Non-pigmented ciliary epithelial cell (primary cell): ENCODE data around the gene BNIP5.

Experiments used
- DNase-seq: peaks from one replicate; pipeline ENCODE4 v3.0.0-alpha.2; 2010; ENCODE audit warnings: low read depth

Gene BNIP5

GRCh38 chr6:36336779-36337241 is at the start of gene BNIP5:
BNIP5 (minus strand) TSS chr6:36336888; CDS start chr6:36330690, 6,198 bp downstream.
- no peak for DNase-seq

- DNase-seq, result no peak
Observed at GRCh38 chr6:36384095-36384494, 47.4 kb upstream of the BNIP5 start.

- no peak for DNase-seq
Observed at GRCh38 chr6:36383606-36384005, 46.9 kb upstream of the BNIP5 start.

- DNase-seq, result no peak
Observed at GRCh38 chr6:36382976-36383375, 46.3 kb upstream of the BNIP5 start.

- no peak for DNase-seq
Observed at GRCh38 chr6:36381502-36382389, 45.1 kb upstream of the BNIP5 start.

- no peak for DNase-seq
Observed at GRCh38 chr6:36380166-36380565, 43.5 kb upstream of the BNIP5 start.

- DNase-seq, result no peak
Observed at GRCh38 chr6:36378936-36379335, 42.2 kb upstream of the BNIP5 start.

GRCh38 chr6:36378243-36378920 is 41.7 kb upstream of the BNIP5 start:
- no peak for DNase-seq

GRCh38 chr6:36377594-36377993 is 40.9 kb upstream of the BNIP5 start:
- DNase-seq, result no peak

GRCh38 chr6:36376742-36377141 is 40.1 kb upstream of the BNIP5 start:
- DNase-seq, result no peak

GRCh38 chr6:36376183-36376582 is 39.5 kb upstream of the BNIP5 start:
- DNase-seq, result no peak

- no peak for DNase-seq
Observed at GRCh38 chr6:36375644-36376155, 39.0 kb upstream of the BNIP5 start.

- DNase-seq, result no peak
Observed at GRCh38 chr6:36374972-36375371, 38.3 kb upstream of the BNIP5 start.

- no peak for DNase-seq
Observed at GRCh38 chr6:36374194-36374593, 37.5 kb upstream of the BNIP5 start.

- DNase-seq, result no peak
Observed at GRCh38 chr6:36373368-36374019, 36.8 kb upstream of the BNIP5 start.

GRCh38 chr6:36372088-36372487 is 35.4 kb upstream of the BNIP5 start:
- no peak for DNase-seq

- no peak for DNase-seq
Observed at GRCh38 chr6:36371211-36371610, 34.5 kb upstream of the BNIP5 start.

- DNase-seq, result no peak
Observed at GRCh38 chr6:36370638-36371037, 34.0 kb upstream of the BNIP5 start.

- DNase-seq, result no peak
Observed at GRCh38 chr6:36368921-36369865, 32.5 kb upstream of the BNIP5 start.

GRCh38 chr6:36368421-36368820 is 31.7 kb upstream of the BNIP5 start:
- DNase-seq, result no peak

GRCh38 chr6:36367743-36368142 is 31.1 kb upstream of the BNIP5 start:
- no peak for DNase-seq
